NCI-H2107 treated with DMSO at 0.1 percent for 48 hours (cell line): ENCODE measurements around the gene MAP3K10.

ENCODE experiments used
- DNase-seq: peaks from one replicate; lab custom pipeline; 2025; ENCODE audit not compliant: unreplicated experiment; lab: John Stamatoyannopoulos, UW

MAP3K10 gene

DNA sequence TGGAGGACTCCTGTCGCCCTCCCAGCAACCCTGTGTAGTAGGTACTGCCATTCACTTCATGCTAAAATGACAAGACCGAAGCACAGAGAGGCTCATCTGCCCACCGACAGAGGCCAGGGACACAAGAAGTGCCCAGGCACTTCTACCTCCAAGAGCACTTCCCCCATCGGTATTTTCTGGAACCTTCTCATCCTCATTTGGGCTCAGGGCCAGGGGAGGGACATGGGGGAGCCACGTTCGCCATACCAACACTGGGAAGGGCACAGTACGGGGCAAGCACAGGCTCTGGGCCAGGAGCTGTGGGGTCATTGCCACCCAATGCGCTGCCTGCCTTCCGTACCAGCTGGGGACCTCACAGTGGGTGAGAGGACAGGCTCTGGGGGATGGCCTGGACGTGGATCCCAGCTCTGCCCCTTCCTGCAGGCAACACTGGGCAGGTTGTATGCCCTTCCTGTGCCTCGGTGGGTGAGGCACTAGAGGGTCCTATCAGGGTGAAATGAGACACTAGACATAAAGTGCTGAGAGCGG is 56.6 kb downstream of the MAP3K10 start:
- no peak for DNase-seq

DNA sequence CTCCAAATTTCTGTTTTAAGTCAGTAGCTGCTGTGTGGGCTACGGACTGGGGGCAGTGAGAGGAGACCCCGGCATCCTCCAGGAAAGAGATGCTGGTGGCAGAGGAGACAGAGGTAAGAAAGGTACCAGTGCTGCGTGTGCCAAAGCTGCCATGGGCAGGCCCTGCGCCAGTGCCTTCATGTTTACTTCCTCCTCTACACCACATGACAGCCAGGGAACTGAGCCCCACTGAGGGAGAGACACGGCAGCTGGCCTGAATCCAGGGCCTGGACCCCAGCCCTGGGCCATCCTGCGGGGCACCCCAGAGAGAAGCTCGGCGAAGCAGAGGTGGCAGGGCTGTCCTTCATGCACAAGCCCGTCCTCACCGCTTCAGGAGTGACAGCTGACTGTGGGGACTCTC is 58.0 kb downstream of the MAP3K10 start:
- DNase-seq = no peak

DNA sequence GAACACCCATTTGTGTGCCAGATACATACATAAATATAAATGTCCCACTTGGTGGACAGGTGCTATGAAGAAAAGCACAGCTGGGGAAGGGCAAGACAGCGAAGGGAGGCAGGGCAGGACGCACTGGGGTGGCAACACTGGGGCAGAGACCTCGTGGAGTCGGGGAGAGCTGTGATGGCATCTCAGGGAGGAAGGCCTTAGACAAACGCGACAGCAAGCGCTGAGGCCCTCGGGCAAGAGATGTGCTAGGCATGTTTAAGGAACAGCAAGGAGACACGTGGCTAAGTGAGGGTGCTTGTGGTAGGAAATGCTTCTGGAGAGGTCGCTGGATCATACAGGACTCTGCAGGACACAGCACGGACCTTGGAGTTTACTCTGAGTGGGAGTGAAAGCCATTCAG is 58.6 kb downstream of the MAP3K10 start:
- no peak for DNase-seq

DNA sequence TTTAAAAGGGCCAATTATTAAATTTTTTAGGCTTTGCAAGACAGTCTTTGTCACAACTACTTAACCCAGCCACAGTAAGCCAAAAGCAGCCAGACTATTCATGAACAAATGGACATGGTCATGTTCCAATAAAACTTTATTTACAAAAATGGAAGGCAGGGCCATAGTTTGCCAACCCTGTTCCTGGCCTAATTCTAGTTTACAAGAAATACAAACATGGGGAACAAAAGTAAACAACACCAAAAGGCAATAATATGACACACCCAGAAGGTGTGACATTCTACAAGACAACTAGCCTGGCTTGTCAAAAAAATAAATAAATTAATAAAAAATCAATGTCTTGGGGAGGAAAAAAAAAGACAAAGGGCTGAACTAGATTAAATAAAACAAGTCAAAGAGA is 60.0 kb downstream of the MAP3K10 start:
- no peak for DNase-seq

DNA sequence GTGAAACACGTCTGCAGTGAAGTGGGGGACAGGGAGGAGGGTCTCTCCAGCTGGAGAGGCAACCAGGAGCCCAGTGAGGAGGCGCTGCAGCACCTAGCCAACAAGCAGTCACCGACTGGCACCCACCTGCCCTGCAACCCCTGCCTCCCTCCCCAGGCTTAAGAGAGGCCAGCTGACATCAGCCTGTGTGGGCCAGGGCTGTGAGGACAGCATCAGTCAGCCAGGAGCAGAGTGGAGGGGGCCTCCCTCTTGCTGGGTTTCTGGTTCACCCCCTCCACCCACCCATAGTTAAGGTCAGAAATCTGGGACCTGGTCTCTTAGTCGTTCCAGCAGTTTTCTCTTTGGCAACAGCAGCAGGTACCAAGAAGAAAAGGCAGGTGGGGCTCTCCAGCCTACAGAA is 60.8 kb downstream of the MAP3K10 start:
- no peak for DNase-seq

DNA sequence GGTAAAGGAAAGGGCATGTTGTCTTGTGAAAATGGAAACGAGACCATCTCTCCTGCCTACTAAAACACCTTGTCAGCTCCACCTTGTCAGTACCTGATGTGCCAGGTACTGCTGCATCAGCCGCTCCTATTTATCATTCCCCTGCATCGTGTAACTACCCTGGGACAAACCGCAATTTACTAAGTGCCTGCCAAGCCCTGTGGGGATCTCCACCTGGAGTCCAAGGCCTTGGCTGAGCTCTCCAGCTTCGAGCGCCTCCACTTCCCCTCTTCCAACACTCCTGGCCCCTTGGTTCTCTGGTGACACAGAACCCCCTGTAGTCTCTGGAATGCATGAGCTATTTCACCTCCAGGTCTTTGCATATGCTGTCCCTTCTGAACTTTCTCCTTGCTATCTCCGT is 61.2 kb downstream of the MAP3K10 start:
- DNase-seq = no peak

DNA sequence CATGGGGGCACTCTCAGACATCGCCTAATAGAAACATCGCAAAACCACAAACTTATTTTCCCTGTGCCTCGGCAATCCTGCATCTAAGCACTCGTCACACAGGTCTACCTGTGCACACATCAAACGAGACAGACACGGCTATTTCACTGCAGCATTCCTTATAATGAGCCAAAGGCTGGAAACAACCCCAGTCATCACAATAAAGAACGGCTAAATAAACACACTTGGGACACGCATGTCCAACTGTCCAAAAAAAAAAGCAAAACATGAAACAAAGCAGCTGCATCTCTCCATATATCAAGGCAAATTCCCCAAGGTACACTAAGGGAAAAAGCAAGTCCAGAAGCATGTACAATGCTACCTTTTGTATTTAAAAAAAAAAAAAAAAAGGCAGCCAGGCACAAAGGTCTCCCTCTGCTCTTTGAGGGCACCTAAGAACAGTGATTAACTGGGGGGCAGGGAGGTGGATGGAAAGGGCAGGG is 62.4 kb downstream of the MAP3K10 start:
- DNase-seq = no peak

DNA sequence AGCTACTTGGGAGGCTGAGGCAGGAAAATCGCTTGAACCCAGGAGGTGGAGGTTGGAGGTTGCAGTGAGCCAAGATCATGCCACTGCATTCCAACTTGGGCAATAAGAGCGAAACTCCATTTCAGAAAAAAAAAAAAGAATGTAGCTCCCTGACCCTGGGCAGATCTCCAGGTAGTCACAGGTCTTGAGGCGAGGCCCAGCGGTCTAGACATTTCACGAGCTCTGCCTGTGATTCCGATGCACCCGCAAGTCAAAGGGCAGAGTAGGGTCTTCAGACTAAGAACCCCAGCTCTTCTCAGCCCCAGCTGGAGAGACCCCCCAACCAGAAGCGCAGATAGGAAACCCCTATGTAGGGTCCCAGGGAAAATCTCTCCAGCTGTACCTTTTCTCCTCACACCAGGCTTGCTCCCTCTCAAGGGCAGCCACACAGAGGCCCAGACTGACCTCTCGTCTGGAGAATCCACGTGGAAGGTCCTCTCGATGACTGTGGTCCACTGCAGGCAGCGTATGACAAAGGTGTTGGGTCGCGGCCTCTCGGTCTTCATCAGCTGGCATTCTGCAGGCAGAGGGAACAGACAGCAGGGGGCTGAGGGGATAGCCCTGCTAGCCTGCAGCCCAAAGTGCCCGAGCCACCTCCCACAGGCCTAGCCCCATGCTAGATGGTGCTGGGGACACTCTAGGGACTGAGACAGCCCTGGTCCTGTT is 63.6 kb downstream of the MAP3K10 start:
- DNase-seq = no peak

DNA sequence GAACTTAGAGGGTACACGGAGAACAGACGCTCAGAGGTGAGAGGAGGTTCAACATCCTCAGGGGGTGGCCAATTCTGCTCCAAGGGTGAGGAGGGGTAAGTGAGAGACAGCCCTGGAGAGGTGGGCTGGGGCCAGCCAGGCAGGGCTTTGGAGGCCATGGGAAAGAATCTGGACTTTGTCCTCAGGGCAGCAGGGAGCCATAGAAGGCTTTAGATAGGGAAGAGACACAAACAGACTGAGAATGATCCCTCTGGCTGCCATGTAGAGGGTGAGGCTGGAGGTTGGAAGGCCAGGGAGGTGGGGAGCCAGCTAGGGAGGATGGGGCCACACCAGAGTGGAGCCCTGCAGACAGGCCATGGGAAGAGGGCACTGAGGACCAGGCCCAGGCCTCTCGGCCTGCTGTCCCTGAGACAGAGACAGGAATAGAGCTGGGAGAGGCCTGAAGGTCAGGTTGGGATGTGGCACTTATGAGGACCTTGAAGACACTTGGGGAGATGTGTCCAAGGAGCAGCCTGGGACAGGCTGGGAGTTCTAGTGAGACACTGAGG is 64.5 kb downstream of the MAP3K10 start:
- no peak for DNase-seq

DNA sequence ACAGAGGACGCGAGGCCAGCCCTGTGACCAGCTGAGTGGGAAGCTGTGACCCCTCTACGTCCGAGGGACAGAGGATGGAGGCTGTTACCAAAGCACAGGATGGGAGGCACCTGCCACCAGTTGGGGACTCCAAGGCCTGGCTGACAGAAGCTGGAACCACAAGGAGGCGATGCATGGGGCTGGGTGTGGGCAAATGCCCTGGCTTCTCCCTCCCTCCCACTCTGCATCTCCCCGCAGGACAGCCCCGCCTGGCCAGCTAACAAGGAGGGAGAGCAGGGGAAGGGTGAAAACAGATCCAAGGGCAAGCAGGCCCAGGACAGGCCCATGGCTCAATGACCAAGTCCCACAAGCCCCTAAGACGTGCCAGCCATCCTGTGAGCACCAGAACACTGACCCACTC is 65.3 kb downstream of the MAP3K10 start:
- DNase-seq = no peak

DNA sequence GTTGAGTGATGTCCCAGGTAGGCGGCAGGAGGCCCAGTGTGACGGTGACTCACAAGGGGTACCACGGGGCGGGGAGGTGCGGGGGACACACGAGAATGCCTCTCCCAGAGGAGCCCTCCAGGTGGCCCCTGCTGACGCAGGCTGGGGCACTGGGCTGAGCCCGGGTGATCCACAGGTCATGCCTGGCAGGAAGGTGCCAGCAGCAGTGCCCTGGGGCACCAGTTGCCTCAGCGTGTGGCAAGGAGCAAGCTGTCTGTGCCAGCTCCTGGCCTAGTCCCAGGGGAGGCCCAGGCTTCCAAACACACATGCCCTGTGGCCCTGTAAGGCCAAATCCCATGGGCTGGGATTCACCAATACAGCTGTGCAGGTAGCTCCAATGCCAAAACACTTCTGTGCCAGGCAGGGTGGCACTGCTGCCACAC is 65.9 kb downstream of the MAP3K10 start:
- no peak for DNase-seq

DNA sequence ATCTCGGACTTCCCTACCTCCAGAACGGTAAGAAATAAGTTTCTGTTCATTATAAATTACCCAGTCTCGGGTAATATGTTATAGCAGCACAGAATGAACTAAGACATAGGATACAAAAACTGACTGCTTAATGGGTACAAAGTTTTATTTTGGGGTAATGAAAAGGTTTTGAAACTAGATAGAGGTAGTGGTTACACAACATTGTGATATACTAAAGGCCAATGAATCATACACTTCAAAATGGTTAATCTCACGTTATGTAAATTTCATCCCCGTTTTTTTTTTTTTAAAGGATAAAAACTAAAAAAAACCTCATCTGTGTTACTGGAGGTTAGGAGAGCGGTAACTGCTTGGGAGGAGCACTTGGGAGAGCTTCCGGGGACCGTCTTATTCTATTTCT is 70.4 kb downstream of the MAP3K10 start:
- no peak for DNase-seq

DNA sequence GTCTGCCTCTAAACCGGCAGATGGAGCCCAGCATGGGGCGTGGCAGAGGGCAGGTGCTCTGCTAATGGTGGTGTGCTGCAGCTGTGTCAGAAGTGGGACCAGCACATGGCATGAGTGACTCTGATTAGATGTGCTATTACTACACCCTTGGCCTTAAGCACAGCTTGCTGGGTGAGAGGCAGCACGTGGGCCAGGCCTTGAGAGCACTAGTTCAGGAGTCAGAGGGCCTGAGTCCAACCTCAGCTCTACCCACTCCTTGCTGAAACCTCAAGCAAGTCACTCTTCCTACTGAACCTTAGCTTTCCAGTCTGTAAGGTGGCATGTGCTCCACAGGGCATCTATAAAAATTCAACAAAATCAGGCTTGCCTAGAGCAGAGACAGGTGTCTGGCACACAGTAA is 71.2 kb downstream of the MAP3K10 start:
- no peak for DNase-seq

DNA sequence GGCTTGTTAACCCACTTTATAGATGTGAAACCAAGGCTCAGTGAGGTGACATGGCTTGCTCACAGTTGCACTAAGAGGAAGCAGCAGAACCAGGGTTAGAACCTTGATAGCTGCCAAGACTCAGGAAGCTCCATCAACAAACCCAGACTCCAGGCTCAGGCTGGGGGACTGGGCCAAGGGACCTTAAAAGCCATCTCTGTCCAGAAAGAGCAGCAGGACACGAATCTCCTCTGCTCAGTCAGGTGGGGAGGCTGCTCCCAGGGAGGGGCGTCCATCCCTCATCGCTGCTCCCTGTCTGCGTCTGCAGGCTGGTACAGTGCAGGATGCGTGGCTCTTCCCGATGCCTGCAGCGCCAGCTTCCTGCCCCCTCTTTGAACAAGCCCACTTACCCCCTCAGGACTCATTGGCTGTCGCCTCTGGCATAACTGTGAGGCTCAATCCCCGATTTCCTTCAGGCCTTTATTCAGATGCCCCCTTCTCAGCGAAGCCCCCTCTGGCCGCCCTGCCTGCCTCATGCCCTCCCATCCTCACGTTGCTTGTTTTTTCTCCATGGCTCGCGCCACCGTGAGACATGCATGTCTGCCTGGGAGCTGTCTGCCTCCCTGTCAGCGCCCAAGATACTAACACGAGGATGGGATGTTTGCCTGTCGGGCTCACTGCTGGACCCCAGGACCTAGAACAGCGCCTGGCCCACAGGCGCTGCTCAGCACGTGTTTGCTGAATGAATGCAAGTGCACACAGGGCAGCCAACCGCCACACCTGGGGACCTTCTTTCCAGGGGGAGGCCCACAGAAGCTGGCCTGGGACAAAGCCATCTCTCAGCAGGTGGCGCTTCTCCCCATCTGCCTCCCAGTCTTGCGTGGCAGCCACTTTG is 72.5 kb downstream of the MAP3K10 start:
- no peak for DNase-seq

DNA sequence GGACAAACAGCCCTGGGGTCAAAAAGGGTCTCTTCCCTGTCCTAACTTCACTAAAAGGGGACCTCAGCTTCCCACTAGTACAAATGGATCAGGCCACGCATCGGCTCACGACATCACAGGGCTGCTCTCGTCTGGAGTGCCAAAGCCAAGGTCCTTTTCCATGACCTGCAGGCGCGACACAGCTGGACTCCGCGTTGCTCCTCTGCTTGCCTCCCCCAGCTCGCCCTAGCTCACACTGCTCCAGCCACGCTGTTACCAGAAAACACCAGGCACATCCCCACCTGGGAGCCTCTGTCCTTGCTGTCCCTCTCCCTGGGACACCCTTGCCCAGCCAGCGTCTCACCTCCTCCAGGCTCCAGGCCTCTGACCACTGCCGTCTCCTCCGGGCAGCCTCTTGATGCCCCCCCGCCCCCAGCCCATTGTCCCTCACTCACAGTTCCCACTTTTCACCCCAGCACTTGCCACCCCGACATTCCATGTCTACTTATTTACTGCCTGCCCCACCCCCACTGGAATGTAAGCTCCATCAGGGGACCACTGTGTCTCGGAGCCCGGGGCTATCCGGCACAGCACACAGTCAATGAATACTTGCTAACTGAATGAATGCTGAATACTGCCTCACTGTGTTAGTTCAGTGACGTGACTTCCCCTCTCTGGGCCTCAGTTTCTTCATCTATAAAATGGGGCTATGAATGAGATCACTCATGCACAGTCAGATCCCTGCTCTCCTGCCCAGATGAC is 73.3 kb downstream of the MAP3K10 start:
- no peak for DNase-seq
